HepG2 (cell line): ENCODE data around the gene PRKD2. TPM values are rescaled to one million over a fixed set of nuclear protein-coding genes. Genes with fewer than 3 reads are reported as not detected.
A peak's percentile ranks its signal among the peaks of the same experiment; 100 is the strongest.

ENCODE experiments used
- AKAP8 ChIP-seq: sonication (generic); formaldehyde crosslinking; IDR thresholded peaks from 2 replicates; pipeline ENCODE4 v1.5.1; 2020; ENCODE audit warnings: mild to moderate bottlenecking, missing genetic modification reagents
- ELF4 ChIP-seq: sonication (generic); formaldehyde crosslinking; IDR thresholded peaks from 2 replicates; pipeline ENCODE4 v1.5.0; 2020; ENCODE audit warnings: missing genetic modification reagents, mild to moderate bottlenecking, moderate library complexity, borderline replicate concordance
- EP300 ChIP-seq, 3 experiments: sonication (generic) in 1 of 3; formaldehyde crosslinking in 1 of 3; IDR thresholded peaks; 2 replicates each; pipeline versions ENCODE4 v1.5.1 to v1.6.1; 2011 to 2020; ENCODE audit warnings: low read depth in 2 of 3, low read length in 2 of 3, borderline replicate concordance in 1 of 3, improper control_type of control experiment in 1 of 3, mild to moderate bottlenecking in 1 of 3, missing genetic modification reagents in 1 of 3, moderate library complexity in 1 of 3
- KDM3A ChIP-seq: IDR thresholded peaks from 2 replicates; pipeline ENCODE4 v1.6.1; 2018; ENCODE audit warnings: low read depth, missing compliant biosample characterization
- KLF6 ChIP-seq: IDR thresholded peaks from 2 replicates; pipeline ENCODE4 v1.8.0; 2016; ENCODE audit warnings: missing biosample characterization, missing genetic modification reagents
- MLLT10 ChIP-seq: sonication (generic); formaldehyde crosslinking; IDR thresholded peaks from 2 replicates; pipeline ENCODE4 v1.4.0; 2020; ENCODE audit warnings: missing genetic modification reagents
- MXI1 ChIP-seq: IDR thresholded peaks from 3 replicates; pipeline ENCODE4 v1.6.1; 2012; ENCODE audit warnings: low read depth, low read length, inconsistent platforms, borderline replicate concordance
- NFAT5 ChIP-seq: sonication (generic); formaldehyde crosslinking; IDR thresholded peaks from 2 replicates; pipeline ENCODE4 v1.4.0; 2020; ENCODE audit warnings: missing genetic modification reagents
- PCBP1 ChIP-seq: fragments of 200-400 bp; formaldehyde crosslinking; IDR thresholded peaks from 2 replicates; pipeline ENCODE4 v1.6.1; 2017; ENCODE audit warnings: mild to moderate bottlenecking, low read depth, low read length, borderline replicate concordance
- PHF21A ChIP-seq: sonication (generic); formaldehyde crosslinking; IDR thresholded peaks from 2 replicates; pipeline ENCODE4 v1.5.0; 2020; ENCODE audit warnings: mild to moderate bottlenecking, missing genetic modification reagents
- RAD51 ChIP-seq: fragments of 450-650 bp; IDR thresholded peaks from 2 replicates; pipeline ENCODE4 v1.6.1; 2016; ENCODE audit warnings: borderline replicate concordance
- SMARCC2 ChIP-seq: fragments of 450-650 bp; IDR thresholded peaks from 2 replicates; pipeline ENCODE4 v1.6.1; 2017; ENCODE audit warnings: antibody characterized with exemption, mild to moderate bottlenecking
- SMC3 ChIP-seq: IDR thresholded peaks from 2 replicates; pipeline ENCODE4 v1.6.1; 2011; ENCODE audit warnings: low read length, improper control_type of control experiment
- TFAP4 ChIP-seq: sonication (generic); IDR thresholded peaks from 2 replicates; pipeline ENCODE4 v1.6.1; 2016; ENCODE audit warnings: low read depth, borderline replicate concordance
- ZEB1 ChIP-seq: IDR thresholded peaks from 2 replicates; pipeline ENCODE4 v1.6.1; 2012; ENCODE audit warnings: mild to moderate bottlenecking, low read depth, inconsistent platforms; ENCODE audit not compliant: insufficient replicate concordance
- ZNF225 ChIP-seq: sonication (generic); formaldehyde crosslinking; IDR thresholded peaks from 2 replicates; pipeline ENCODE4 v1.4.0; 2020; ENCODE audit warnings: mild to moderate bottlenecking, missing genetic modification reagents
- ZNF275 ChIP-seq: sonication (generic); formaldehyde crosslinking; IDR thresholded peaks from 2 replicates; pipeline ENCODE4 v1.8.0; 2022; ENCODE audit warnings: missing genetic modification reagents, mild to moderate bottlenecking, inconsistent platforms, borderline replicate concordance
- ZNF33A ChIP-seq: sonication (generic); formaldehyde crosslinking; IDR thresholded peaks from 2 replicates; pipeline ENCODE4 v1.5.1; 2020; ENCODE audit warnings: missing genetic modification reagents, mild to moderate bottlenecking, moderate library complexity, borderline replicate concordance
- ZNF383 ChIP-seq: sonication (generic); formaldehyde crosslinking; IDR thresholded peaks from 2 replicates; pipeline ENCODE4 v1.4.0; 2020; ENCODE audit warnings: missing genetic modification reagents, mild to moderate bottlenecking, borderline replicate concordance
- ZNF580 ChIP-seq: IDR thresholded peaks from 2 replicates; pipeline ENCODE4 v1.6.1; 2016; ENCODE audit warnings: low read depth, borderline replicate concordance
- ZNF740 ChIP-seq: sonication (generic); formaldehyde crosslinking; IDR thresholded peaks from 2 replicates; pipeline ENCODE4 v1.4.0; 2020; ENCODE audit warnings: missing genetic modification reagents
- ZNF761 ChIP-seq: sonication (generic); formaldehyde crosslinking; conservative IDR thresholded peaks from 2 replicates; pipeline ENCODE4 v1.4.0; 2020; ENCODE audit warnings: mild to moderate bottlenecking, missing genetic modification reagents
- polyA plus RNA-seq, 8 experiments: library from polyadenylated mRNA; depleted of rRNA in 3 of 8; stranded (reverse) in 7 of 8; unstranded in 1 of 8; fragments of >200 nt; fragmentation: Illumina TruSeq in 4 of 8; extraction: Trizol in 4 of 8; gene quantifications; 2 replicates each; pipeline versions ENCODE4 v1.2.1 to v1.2.3, GENCODE V29; 2011 to 2016; ENCODE audit warnings: low read depth in 4 of 8, missing spikeins in 1 of 8, mixed read lengths in 1 of 8; ENCODE audit not compliant: insufficient read depth in 1 of 8
- total RNA-seq, 5 experiments: library from RNA; depleted of rRNA; stranded (reverse); fragments of >200 nt; fragmentation: Illumina TruSeq; extraction: Trizol; gene quantifications; 2 replicates each; pipeline ENCODE4 v1.2.3, GENCODE V29; 2016; ENCODE audit warnings: low read depth in 1 of 5

The PRKD2 gene
- total and polyA plus RNA-seq, 2 of the 13 experiments (the other 11 are each of a cell fraction or from before 2014, with no cell fraction given) = 6.7 to 7.3 TPM

GRCh38 chr19:46713781-46714443 is 3.0 kb downstream of the PRKD2 start (continued):
- no peak for TF ChIP-seq MXI1
- no peak for TF ChIP-seq ZNF740 (CRISPR knock-in tag)
- TF ChIP-seq NFAT5 = 0 out of 2 replicates have a peak, but pooled peaks have one; percentile 42
- TF ChIP-seq PHF21A (CRISPR knock-in tag) = no peak
- TF ChIP-seq TFAP4 = peak; percentile 40; the same call in 1 of the 2 replicates
- TF ChIP-seq SMC3 = no peak
- TF ChIP-seq ELF4 (CRISPR knock-in tag) = 0 out of 2 replicates have a peak, but pooled peaks have one; percentile 54
- TF ChIP-seq ZNF383 (CRISPR knock-in tag) = no peak
- TF ChIP-seq KLF6 (CRISPR knock-in tag) = 0 out of 2 replicates have a peak, but pooled peaks have one; percentile 44
- no peak for TF ChIP-seq ZNF275
- no peak for TF ChIP-seq MLLT10 (CRISPR knock-in tag)
- TF ChIP-seq AKAP8 (CRISPR knock-in tag) = no peak
- 0 out of 2 replicates have a peak, but pooled peaks have one; percentile 38 for TF ChIP-seq ZNF225 (CRISPR knock-in tag)
- peak; percentile 65 for TF ChIP-seq ZEB1
- no peak for TF ChIP-seq SMARCC2
- TF ChIP-seq ZNF33A (CRISPR knock-in tag) = no peak
- no peak for TF ChIP-seq EP300 (IDR thresholded peaks at IDR 0.05; ENCODE audit: low read depth in 2 of 2, low read length in 2 of 2)
- no peak for TF ChIP-seq EP300 (CRISPR knock-in tag; IDR thresholded peaks at IDR 0.05; ENCODE audit: borderline replicate concordance)
- no peak for TF ChIP-seq ZNF761 (CRISPR knock-in tag)
- no peak for TF ChIP-seq RAD51
- 0 out of 2 replicates have a peak, but pooled peaks have one; percentile 45 for TF ChIP-seq PCBP1
- TF ChIP-seq KDM3A = 0 out of 2 replicates have a peak, but pooled peaks have one; percentile 17
- no peak for TF ChIP-seq ZNF580 (CRISPR knock-in tag)
